H1 (cell line): ENCODE results near the gene PMS2. TPM values are rescaled to one million over a fixed set of nuclear protein-coding genes. Genes with fewer than 3 reads are reported as not detected.

Experiments used
- CTCF ChIA-PET: fragments of 300-600 bp; sonication (Branson Sonifier 250); formaldehyde crosslinking; loops from one replicate; lab custom pipeline; 2021; ENCODE audit not compliant: partially characterized antibody; lab: Charles Lee
- POLR2A ChIA-PET: fragments of 300-600 bp; sonication (Branson Sonifier 250); formaldehyde crosslinking; loops from one replicate; lab custom pipeline; 2021; ENCODE audit warnings: inconsistent platforms; ENCODE audit not compliant: partially characterized antibody; lab: Charles Lee
- DNase-seq, 2 experiments: peaks; one replicate each; pipeline versions ENCODE4 v3.0.0 to v3.0.0-alpha.2; 2010 to 2022; ENCODE audit warnings: low spot score in 2 of 2, low read depth in 1 of 2, mixed read lengths in 1 of 2
- FAIRE-seq: peaks from 2 replicates; lab custom pipeline; 2011; peaks lifted over from hg19 to GRCh38; lab: Jason Lieb, UNC
- H2AFZ ChIP-seq: 2 replicates; pipeline ENCODE4 v1.8.1; 2012; ENCODE audit warnings: low read length, inconsistent platforms
- H2AK5ac ChIP-seq: 2 replicates; pipeline ENCODE4 v1.6.1; 2013; ENCODE audit warnings: low read depth, low read length
- H2BK120ac ChIP-seq: replicated peaks from 2 replicates; pipeline ENCODE3; 2013; ENCODE audit warnings: low read depth, low read length, inconsistent platforms
- H2BK12ac ChIP-seq: 2 replicates; pipeline ENCODE4 v1.6.1; 2013; ENCODE audit warnings: low read depth, low read length
- H2BK15ac ChIP-seq: 2 replicates; pipeline ENCODE4 v1.6.1; 2013; ENCODE audit warnings: low read length
- H2BK20ac ChIP-seq: 2 replicates; pipeline ENCODE4 v1.6.1; 2013; ENCODE audit warnings: low read length
- H2BK5ac ChIP-seq: 2 replicates; pipeline ENCODE4 v1.6.1; 2013; ENCODE audit warnings: low read depth, low read length
- H3K14ac ChIP-seq: 2 replicates; pipeline ENCODE4 v1.6.1; 2013; ENCODE audit warnings: inconsistent platforms; ENCODE audit not compliant: insufficient read length
- H3K18ac ChIP-seq: 2 replicates; pipeline ENCODE4 v1.6.1; 2013; ENCODE audit warnings: low read length; ENCODE audit errors: extremely low read depth
- H3K23ac ChIP-seq: 2 replicates; pipeline ENCODE4 v1.6.1; 2013; ENCODE audit warnings: inconsistent platforms; ENCODE audit not compliant: insufficient read length
- H3K23me2 ChIP-seq: 2 replicates; pipeline ENCODE4 v1.6.1; 2013; ENCODE audit warnings: low read depth, low read length
- H3K27ac ChIP-seq: 2 replicates; pipeline ENCODE4 v1.6.1; 2011; ENCODE audit warnings: low read depth, low read length, inconsistent platforms
- H3K27me3 ChIP-seq, 4 experiments: replicated peaks in 1 of 4; 1 replicate in 1 of 4; 2 replicates in 3 of 4; pipeline versions ENCODE4 v1.6.1 to v1.8.1; 2011 to 2013; ENCODE audit warnings: low read length in 3 of 4, mild to moderate bottlenecking in 3 of 4, inconsistent platforms in 2 of 4, mixed read lengths in 2 of 4, moderate library complexity in 1 of 4; ENCODE audit not compliant: control insufficient read depth in 3 of 4, insufficient read depth in 3 of 4; ENCODE audit errors: extremely low read depth in 1 of 4
- H3K36me3 ChIP-seq, 4 experiments: 2 replicates each; pipeline versions ENCODE4 v1.6.1 to v1.8.1; 2011 to 2013; ENCODE audit warnings: mild to moderate bottlenecking in 4 of 4, low read length in 3 of 4, moderate library complexity in 2 of 4, control low read depth in 1 of 4, inconsistent platforms in 1 of 4; ENCODE audit not compliant: insufficient read depth in 4 of 4, control insufficient read depth in 2 of 4
- H3K4ac ChIP-seq: replicated peaks from 2 replicates; pipeline ENCODE3; 2013; ENCODE audit warnings: low read length, low read depth, mixed read lengths, inconsistent platforms; ENCODE audit not compliant: insufficient read length
- H3K4me1 ChIP-seq, 4 experiments: replicated peaks in 1 of 4; 1 replicate in 1 of 4; 2 replicates in 3 of 4; pipeline versions ENCODE4 v1.6.1 to v1.8.1; 2011 to 2013; ENCODE audit warnings: low read length in 3 of 4, inconsistent platforms in 2 of 4, mixed read lengths in 1 of 4; ENCODE audit not compliant: insufficient read depth in 4 of 4, control insufficient read depth in 3 of 4
- H3K4me2 ChIP-seq, 2 experiments: 2 replicates each; pipeline versions ENCODE4 v1.6.1 to v1.8.1; 2011 to 2013; ENCODE audit warnings: low read depth in 2 of 2, low read length in 2 of 2, control low read depth in 1 of 2, inconsistent platforms in 1 of 2, mild to moderate bottlenecking in 1 of 2; ENCODE audit not compliant: insufficient read depth in 1 of 2
- H3K4me3 ChIP-seq, 4 experiments: fragments of 200-600, 300-600 bp in 1 of 4; sonication (generic), shearing (Covaris generic), sonication (Bioruptor Twin) in 1 of 4; 2 replicates each; pipeline versions ENCODE4 v1.5.1 to v1.8.1; 2011 to 2016; ENCODE audit warnings: low read length in 4 of 4, low read depth in 3 of 4, control low read depth in 2 of 4, inconsistent platforms in 2 of 4, mild to moderate bottlenecking in 2 of 4, mixed read lengths in 1 of 4, moderate library complexity in 1 of 4; ENCODE audit not compliant: insufficient read depth in 2 of 4; ENCODE audit errors: extremely low read depth in 1 of 4
- H3K56ac ChIP-seq: replicated peaks from 2 replicates; pipeline ENCODE3; 2013; ENCODE audit warnings: low read depth, mild to moderate bottlenecking, mixed read lengths, low read length, inconsistent platforms; ENCODE audit not compliant: insufficient read length
- H3K79me1 ChIP-seq: 2 replicates; pipeline ENCODE4 v1.6.1; 2013; ENCODE audit warnings: low read depth, low read length, control low read depth
- H3K79me2 ChIP-seq, 2 experiments: 2 replicates each; pipeline versions ENCODE4 v1.6.1 to v1.8.1; 2012 to 2013; ENCODE audit warnings: low read length in 2 of 2, mild to moderate bottlenecking in 2 of 2, inconsistent platforms in 1 of 2; ENCODE audit not compliant: insufficient read depth in 2 of 2, control insufficient read depth in 1 of 2
- H3K9ac ChIP-seq, 4 experiments: replicated peaks in 1 of 4; 1 replicate in 1 of 4; 2 replicates in 3 of 4; pipeline versions ENCODE4 v1.6.1 to v1.8.1; 2011 to 2013; ENCODE audit warnings: low read depth in 3 of 4, low read length in 3 of 4, control low read depth in 2 of 4, mild to moderate bottlenecking in 2 of 4, moderate library complexity in 2 of 4, inconsistent platforms in 1 of 4; ENCODE audit errors: extremely low read depth in 1 of 4
- H3K9me3 ChIP-seq, 2 experiments: 2 replicates each; pipeline versions ENCODE4 v1.6.1 to v1.8.1; 2012 to 2013; ENCODE audit warnings: mild to moderate bottlenecking in 2 of 2, moderate library complexity in 2 of 2, control low read depth in 1 of 2, inconsistent platforms in 1 of 2, low read depth in 1 of 2, low read length in 1 of 2, mixed read lengths in 1 of 2; ENCODE audit not compliant: insufficient read depth in 2 of 2
- H4K20me1 ChIP-seq, 2 experiments: replicated peaks in 1 of 2; 2 replicates each; pipeline versions ENCODE3 to v1.8.1; 2011 to 2013; ENCODE audit warnings: inconsistent platforms in 2 of 2, low read length in 2 of 2, mild to moderate bottlenecking in 1 of 2; ENCODE audit not compliant: insufficient read depth in 2 of 2, control insufficient read depth in 1 of 2
- H4K5ac ChIP-seq: 2 replicates; pipeline ENCODE4 v1.6.1; 2013; ENCODE audit warnings: low read length, low read depth, mixed read lengths, inconsistent platforms; ENCODE audit not compliant: insufficient read length
- H4K8ac ChIP-seq: 2 replicates; pipeline ENCODE4 v1.8.0; 2013; ENCODE audit warnings: mild to moderate bottlenecking, moderate library complexity, low read length, inconsistent platforms; ENCODE audit not compliant: insufficient read depth; ENCODE audit errors: extremely low read depth
- H4K91ac ChIP-seq: replicated peaks from 2 replicates; pipeline ENCODE3; 2013; ENCODE audit warnings: low read length, mixed read lengths, inconsistent platforms; ENCODE audit not compliant: insufficient read length
- EP300 ChIP-seq, 2 experiments: IDR thresholded peaks; 1 replicate in 1 of 2; 2 replicates in 1 of 2; pipeline ENCODE4 v1.6.1; 2011 to 2012; ENCODE audit warnings: low read depth in 2 of 2, low read length in 2 of 2, mild to moderate bottlenecking in 2 of 2, borderline replicate concordance in 1 of 2, inconsistent platforms in 1 of 2, moderate library complexity in 1 of 2
- WGBS, 2 experiments: shearing (Covaris generic) in 1 of 2; methylation state at CpG; one replicate each; pipeline versions ENCODE4 v1.1.6 to v1.1.7; 2013 to 2015; ENCODE audit warnings: low lambda C conversion rate in 2 of 2, mixed read lengths in 2 of 2, inconsistent platforms in 1 of 2, low coverage in 1 of 2, missing lambda C conversion rate in 1 of 2; ENCODE audit not compliant: insufficient replicate concordance in 2 of 2, insufficient coverage in 1 of 2, insufficient read length in 1 of 2; ENCODE audit errors: extremely low coverage in 1 of 2, missing lambda C conversion rate in 1 of 2; 5-methylcytosine and 5-hydroxymethylcytosine counted together
- polyA plus RNA-seq, 7 experiments: library from polyadenylated mRNA; depleted of rRNA in 3 of 7; stranded (reverse) in 5 of 7; unstranded in 2 of 7; fragments of >200 nt in 5 of 7; fragments of 200-250 nt in 2 of 7; gene quantifications; 1 replicate in 5 of 7; 2 replicates in 1 of 7; 4 replicates in 1 of 7; pipeline versions ENCODE4 v1.2.1 to v1.2.3, GENCODE V29; 2011 to 2013; ENCODE audit warnings: missing spikeins in 2 of 7, mixed read lengths in 2 of 7
- total RNA-seq: library from RNA; stranded (reverse); fragmentation: NEBNext Ultra II Directional; extraction: Animal tissue kit (Norgen Biotek cat#: 25700); gene quantifications from 2 replicates; pipeline ENCODE4 v1.2.1, GENCODE V29; 2021

PMS2 gene
- total and polyA plus RNA-seq, 2 of the 8 experiments (the other 6 are each of a cell fraction or from before 2014, with no cell fraction given), result 4.8 to 12.1 TPM

DNA sequence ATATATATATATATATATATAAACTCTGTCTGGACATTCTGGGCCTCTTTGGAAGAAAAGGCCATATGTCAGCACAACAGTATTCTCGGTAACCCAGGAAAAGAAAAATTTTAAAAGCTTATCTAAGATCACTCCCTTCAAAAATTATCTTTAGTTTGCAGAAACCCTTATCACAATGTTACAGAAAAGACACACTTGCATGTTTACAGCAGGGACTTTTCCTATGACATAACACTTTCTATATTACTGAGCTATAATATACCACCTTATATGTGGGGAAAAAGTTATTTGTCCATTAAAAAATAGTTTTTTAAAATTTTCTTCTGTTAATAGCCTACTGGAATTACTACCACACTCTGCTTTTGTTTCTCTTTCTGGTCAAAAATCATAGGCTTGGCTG is 47.8 kb upstream of the PMS2 start:
- TF ChIP-seq EP300 (IDR thresholded peaks at IDR 0.05; ENCODE audit: borderline replicate concordance in 1 of 2, low read depth in 2 of 2, low read length in 2 of 2), result no peak
- H3K56ac ChIP-seq, result no peak overlapping the region
- no peak overlapping the region for H4K5ac ChIP-seq
- no peak overlapping the region for H3K4me2 ChIP-seq
- H2BK120ac ChIP-seq, result no peak overlapping the region
- no peak overlapping the region for H2AK5ac ChIP-seq
- no peak overlapping the region for H2AFZ ChIP-seq
- no peak overlapping the region for H4K8ac ChIP-seq
- H4K91ac ChIP-seq, result no peak overlapping the region
- no peak overlapping the region for H3K9ac ChIP-seq
- 86% methylated on average over 1 of the region's 1 CpG; no CpG with 5 or more reads in 1 of the 2 experiments for WGBS, 2 experiments
- H3K4me1 ChIP-seq, result peaks cover 0 to 2% (median 0%) of the 10 kb centered on the region in 4 experiments; a peak in 1 of 7 replicates
- no peaks in the 10 kb centered on the region for H3K27me3 ChIP-seq
- H3K14ac ChIP-seq, result no peak overlapping the region
- ChIA-PET POLR2A (interaction anchor here (0.6 kb wide), 1 partner anchor 460 kb away, joined by 5 read pairs; no protein-coding TSS in a partner anchor), CTCF (interaction anchor here (1.1 to 1.3 kb wide), 2 partner anchors 19 to 32 kb away, joined by 4 to 5 read pairs; no protein-coding TSS in a partner anchor)
- H3K18ac ChIP-seq, result no peak overlapping the region
- peaks cover 0 to 3% of the 10 kb centered on the region in 2 experiments for H4K20me1 ChIP-seq
- no peak overlapping the region for H3K27ac ChIP-seq
- DNase-seq (no peak), FAIRE-seq (no peak)
- H3K4me3 ChIP-seq, result no peak overlapping the region
- no peaks in the 10 kb centered on the region for H3K9me3 ChIP-seq
- no peaks in the 10 kb centered on the region for H3K79me1 ChIP-seq
- no peak overlapping the region for H3K4ac ChIP-seq
- H3K79me2 ChIP-seq, result peaks cover 3 to 40% of the 10 kb centered on the region in 2 experiments
- no peak overlapping the region for H2BK20ac ChIP-seq
- no peak overlapping the region for H2BK15ac ChIP-seq
- no peak overlapping the region for H2BK12ac ChIP-seq
- H2BK5ac ChIP-seq, result no peak overlapping the region
- H3K23me2 ChIP-seq, result no peaks in the 10 kb centered on the region
- no peak overlapping the region for H3K23ac ChIP-seq
- H3K36me3 ChIP-seq, result peaks cover 0 to 18% (median 6%) of the 10 kb centered on the region in 4 experiments; a peak in 4 of 8 replicates
